Measurements from ENCODE around the gene PCSK2. TPM values are rescaled to one million over a fixed set of nuclear protein-coding genes. Genes with fewer than 3 reads are reported as not detected.

PCSK2 gene
- total and polyA plus RNA-seq, 8 donors: 5.4 to 51.0 (median 9.3) TPM

DNA sequence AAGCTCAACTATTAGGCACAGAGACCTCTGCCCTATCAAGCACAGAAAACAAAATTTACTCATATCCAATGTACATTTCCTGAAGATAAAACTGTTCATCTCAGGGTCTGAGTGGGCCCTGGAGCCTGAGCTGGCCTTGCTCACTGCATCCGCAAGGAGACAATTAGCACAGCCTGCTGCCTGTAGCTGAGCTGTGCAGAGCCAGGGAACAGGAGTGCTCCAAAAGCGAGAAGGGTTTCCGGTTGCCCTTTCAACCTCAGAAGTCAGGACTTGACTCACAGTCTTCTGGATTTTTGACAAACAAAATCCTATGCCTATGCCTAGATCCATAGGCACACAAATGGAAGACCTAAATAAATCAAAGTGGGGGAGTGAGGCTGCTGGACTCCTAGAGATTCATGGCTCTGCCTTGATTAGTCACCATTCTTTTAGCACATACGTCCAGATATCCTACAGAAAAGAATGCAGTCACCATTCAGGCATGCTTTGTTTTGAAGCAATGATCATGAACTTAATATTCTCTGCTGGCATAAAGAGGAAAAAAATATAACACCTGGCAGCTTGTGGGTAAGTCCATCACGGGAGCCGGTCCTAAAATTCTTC, 230.8 kb downstream of the PCSK2 start:
- Histone ChIP-seq H3K27ac (no peak overlapping the region), H3K4me3 (no peak overlapping the region), H3K36me3 (no peaks in the 10 kb centered on the region), H3K9me3 (no peaks in the 10 kb centered on the region), H3K4me1 (no peaks in the 10 kb centered on the region), H3K27me3 (no peaks in the 10 kb centered on the region)
- intact Hi-C loops (cut with DNase I): no loop called here
- DNase-seq (no peak), ATAC-seq (no peak), FAIRE-seq (no peak)
- 86 to 95% methylated on average over 6 of the region's 6 CpGs for WGBS, 2 donors
- TF ChIP-seq CTCF (IDR thresholded peaks at IDR 0.05): no peak

- DNase-seq (no peak), FAIRE-seq (no peak), ATAC-seq (no peak)
- 55 to 68% methylated on average over 2 of the region's 2 CpGs for WGBS, 2 donors
- no peaks in the 10 kb centered on the region for H3K4me1 ChIP-seq
- no peak for TF ChIP-seq CTCF (IDR thresholded peaks at IDR 0.05)
- intact Hi-C loops (cut with DNase I): no loop called here
- no peaks in the 10 kb centered on the region for H3K36me3 ChIP-seq
- no peak overlapping the region for H3K4me3 ChIP-seq
- H3K9me3 ChIP-seq: no peaks in the 10 kb centered on the region
- no peaks in the 10 kb centered on the region for H3K27me3 ChIP-seq
- no peak overlapping the region for H3K27ac ChIP-seq
Observed at GRCh38 chr20:17460119-17460518, 233.3 kb downstream of the PCSK2 start.

DNA sequence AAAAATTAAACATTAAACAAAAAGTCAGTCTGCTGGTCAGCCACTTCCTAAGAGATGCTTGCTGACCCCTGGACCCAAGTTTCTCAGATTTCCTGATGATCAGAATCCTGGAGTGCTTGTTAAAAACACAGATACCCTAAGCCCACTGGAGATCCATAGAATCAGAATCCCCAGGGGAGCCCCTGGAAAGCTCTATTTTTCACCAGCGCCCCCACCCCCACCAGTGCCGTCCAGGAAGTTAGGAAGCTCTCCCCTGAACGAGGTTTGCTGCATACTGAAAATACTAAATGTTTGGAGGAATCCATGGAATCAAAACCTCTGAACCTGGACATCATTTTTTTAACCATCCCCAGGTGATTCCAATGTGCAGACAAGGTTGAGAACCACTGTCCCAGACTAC, 235.1 kb downstream of the PCSK2 start:
- Histone ChIP-seq H3K4me1 (no peaks in the 10 kb centered on the region), H3K4me3 (no peak overlapping the region), H3K36me3 (no peaks in the 10 kb centered on the region), H3K9me3 (no peaks in the 10 kb centered on the region), H3K27ac (no peak overlapping the region), H3K27me3 (no peaks in the 10 kb centered on the region)
- no peak for ATAC-seq
- FAIRE-seq: no peak
- no peak for TF ChIP-seq CTCF (IDR thresholded peaks at IDR 0.05)
- DNase-seq: no peak
- 48 to 65% methylated on average over 3 of the region's 3 CpGs for WGBS, 2 donors
- intact Hi-C loops (cut with DNase I): no loop called here

- intact Hi-C loops (cut with DNase I): no loop called here
- no peak for ATAC-seq
Observed at GRCh38 chr20:17463711-17464110, 236.9 kb downstream of the PCSK2 start.

More at GRCh38 chr20:17463711-17464110, 236.9 kb downstream of the PCSK2 start:
- Histone ChIP-seq H3K4me3 (no peak overlapping the region), H3K27ac (no peak overlapping the region), H3K27me3 (no peaks in the 10 kb centered on the region), H3K9me3 (no peaks in the 10 kb centered on the region), H3K4me1 (no peaks in the 10 kb centered on the region), H3K36me3 (no peaks in the 10 kb centered on the region)
- FAIRE-seq (no peak), DNase-seq (no peak)
- no peak for TF ChIP-seq CTCF (IDR thresholded peaks at IDR 0.05)
- 52 to 61% methylated on average over 1 of the region's 1 CpG for WGBS, 2 donors
